ENCODE results near the gene SNED1.

SNED1 gene

GRCh38 chr2:241108271-241109209 is 110.1 kb downstream of the SNED1 start:
- no peak for DNase-seq (ENCODE audit: low read depth in 2 of 2)

GRCh38 chr2:241109210-241110088 is 111.0 kb downstream of the SNED1 start:
- no peak for DNase-seq (ENCODE audit: low read depth in 2 of 2)

- DNase-seq (ENCODE audit: low read depth in 2 of 2) = no peak
Measured at GRCh38 chr2:241110089-241110606, 111.7 kb downstream of the SNED1 start.

DNA sequence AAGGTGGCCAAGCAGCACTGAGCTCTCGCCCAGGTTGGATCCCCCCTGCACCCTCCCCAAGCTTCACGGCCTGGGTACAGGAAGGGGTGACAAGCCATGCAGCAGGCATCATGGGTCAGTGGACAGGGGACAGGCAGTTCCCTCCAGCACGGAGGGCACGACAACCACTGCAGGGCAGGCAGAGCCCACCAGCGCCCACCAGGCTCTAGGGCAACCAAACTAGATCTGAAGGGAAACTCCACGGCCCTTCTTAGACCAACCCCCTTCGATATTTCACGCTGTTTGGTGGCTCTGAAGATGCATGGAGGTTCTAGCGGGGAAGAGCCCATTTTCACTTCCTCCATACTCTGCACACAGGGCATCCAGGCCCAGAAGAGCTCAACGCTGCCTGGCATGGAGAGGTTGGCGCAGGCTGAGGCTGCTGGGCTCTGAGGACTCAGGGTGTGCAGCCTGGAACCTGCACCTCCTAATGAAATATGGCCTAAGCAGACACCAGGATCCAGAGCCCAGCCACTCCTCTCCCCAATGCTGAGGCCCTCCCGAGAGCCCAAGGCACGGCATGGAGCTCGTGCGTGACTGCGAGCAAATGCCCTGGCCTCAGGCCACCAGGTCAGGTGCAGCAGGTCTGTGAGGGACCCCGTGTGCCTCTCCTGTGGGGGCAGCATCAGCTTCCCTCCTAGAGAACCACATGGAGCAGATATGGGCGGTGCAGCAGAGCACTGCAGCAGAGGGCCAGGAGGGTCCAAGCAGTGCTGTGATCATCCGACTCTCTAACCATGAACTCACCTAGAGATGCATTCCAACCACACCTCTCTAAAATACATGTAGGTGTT is 112.4 kb downstream of the SNED1 start:
- DNase-seq (ENCODE audit: low read depth in 2 of 2) = no peak

DNA sequence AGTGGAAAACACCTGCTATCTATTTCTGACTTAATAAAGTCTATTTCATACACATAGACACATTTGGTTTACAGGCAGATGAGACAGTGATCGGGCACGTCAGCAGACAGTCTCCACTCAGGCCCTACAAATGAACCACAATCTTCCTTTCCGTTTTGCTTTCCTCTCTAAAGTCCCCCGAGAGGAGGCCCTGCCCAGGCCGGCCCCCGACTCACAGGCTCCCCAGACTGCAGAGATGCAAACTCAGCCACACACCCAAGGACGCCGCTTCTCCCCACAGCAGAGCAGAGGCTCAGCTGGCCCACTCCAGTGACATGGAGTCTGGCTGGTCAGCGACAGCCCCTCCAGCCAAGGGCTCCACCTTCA is 113.0 kb downstream of the SNED1 start:
- DNase-seq (ENCODE audit: low read depth in 2 of 2) = no peak

GRCh38 chr2:241112046-241112445 is 113.6 kb downstream of the SNED1 start:
- DNase-seq (ENCODE audit: low read depth in 2 of 2) = no peak

DNA sequence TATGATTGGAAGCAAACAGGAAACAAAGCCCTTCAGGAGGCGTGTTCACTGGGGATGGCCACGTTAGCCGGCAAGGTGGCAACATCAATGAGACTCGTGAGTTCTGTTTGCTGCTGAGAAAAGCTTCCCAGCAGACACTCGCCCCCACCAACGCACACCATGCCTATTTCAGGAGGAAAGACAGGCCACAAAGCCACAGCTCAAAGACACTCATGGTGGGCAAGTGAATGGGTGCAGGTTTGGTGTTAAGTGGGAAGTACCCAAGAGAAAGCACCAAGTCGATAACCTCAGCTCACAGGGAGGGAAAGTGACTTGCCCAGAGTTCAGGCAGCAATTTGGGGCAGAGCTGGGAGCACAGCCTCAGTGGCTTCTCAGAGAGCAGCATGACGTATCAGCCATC is 114.2 kb downstream of the SNED1 start:
- no peak for DNase-seq (ENCODE audit: low read depth in 2 of 2)

DNA sequence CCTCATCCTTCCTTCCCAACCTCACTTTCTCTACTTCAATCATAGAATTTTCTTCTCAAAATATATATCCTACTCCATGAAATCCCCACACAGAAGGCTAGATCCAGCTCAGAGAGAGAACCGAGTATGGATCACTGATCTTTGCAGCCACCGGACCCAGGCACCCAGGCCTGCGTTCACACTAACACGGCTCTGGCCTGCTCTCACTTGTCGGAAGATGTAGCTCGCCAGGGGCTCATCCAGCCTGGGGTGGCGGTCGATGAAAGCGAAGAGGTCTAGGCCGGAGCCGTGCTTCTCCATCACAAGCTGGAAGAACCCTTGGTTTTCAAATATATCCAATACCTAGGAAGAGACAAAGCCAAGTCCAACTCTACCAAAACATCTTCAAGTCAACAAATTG is 116.4 kb downstream of the SNED1 start:
- no peak for DNase-seq (ENCODE audit: low read depth in 2 of 2)

GRCh38 chr2:241115361-241115760 is 116.9 kb downstream of the SNED1 start:
- DNase-seq (ENCODE audit: low read depth in 2 of 2) = no peak

DNA sequence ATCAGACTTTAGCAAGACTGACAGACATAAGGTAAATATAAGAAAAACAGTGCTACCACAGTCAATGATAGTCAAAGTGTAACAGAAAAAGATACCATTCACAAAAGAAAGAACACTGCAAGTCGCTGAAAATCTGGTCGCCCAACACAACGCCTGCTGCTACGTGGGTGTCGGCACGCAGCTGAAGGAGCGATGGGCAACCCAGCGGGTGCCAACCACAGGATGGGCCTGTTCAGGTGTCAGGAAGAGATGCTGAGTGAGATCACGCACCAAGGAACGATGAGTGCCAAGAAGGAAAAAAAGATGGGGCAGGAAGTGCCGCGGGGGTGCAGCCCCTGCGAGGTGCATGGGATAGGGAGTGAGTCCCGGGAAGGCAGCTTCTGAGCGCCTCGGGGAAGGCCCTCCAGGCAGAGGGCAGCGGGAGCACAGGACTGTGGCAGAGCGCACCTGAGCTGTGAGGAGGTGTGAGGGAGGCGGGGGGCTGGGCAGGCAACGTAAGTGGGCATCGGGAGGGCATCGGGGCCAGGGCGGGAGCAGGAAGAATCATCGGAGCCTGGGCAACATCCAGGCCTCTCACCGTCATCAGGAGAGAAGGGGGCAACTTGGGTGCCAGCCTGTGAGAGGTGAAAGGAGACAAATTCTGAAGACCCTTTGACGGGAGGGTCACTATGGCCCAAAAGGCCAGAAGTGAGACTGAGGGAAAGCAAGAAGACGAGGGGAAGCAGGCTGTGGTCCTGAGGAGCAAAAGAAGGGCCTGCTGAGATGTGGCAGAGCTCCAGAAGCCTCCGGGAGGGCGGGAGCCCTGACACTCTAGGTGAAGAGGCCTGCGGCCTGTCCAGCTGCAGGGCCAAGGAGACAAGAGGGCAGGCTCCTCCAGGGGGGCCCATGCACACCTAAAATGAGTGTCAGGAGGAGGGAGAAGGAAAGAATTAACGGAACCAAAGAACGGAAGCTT is 118.5 kb downstream of the SNED1 start:
- no peak for DNase-seq (ENCODE audit: low read depth in 2 of 2)

DNA sequence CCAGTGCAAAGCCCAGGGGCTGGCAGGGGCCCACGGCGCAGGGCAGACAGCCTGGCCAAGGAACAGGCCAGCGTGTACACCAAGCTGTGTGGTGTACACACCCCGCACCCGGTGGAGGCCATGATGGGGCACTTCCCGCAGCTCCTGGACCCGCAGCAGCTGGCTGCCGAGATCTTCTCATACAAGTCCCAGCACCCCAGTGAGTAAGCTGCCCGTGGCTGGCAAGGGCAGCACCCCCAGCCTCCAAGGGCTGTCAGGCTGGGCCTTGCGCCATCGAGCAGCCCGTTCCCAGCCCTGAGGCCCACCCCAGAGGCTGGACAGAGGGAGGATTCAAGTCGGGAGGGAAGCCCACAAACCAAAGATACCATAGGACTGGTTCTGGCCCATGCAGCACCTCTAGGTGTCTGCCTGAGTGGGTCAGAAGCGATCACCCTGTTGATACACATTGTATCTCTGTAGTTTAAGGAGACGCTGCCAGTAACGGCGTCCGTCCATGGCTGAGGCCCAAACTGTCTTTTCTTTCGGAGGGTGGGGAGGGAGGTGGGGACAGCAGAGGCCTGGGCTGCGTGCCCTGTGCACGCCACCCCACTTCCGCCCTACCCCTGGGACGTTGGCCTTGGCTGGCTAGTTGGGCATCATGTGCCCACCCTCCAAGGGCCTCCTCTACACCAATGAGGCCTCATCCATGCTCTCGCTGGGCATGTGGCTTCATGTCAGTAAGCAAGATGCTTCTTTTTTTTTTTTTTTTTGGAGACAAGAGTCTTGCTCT is 120.5 kb downstream of the SNED1 start:
- DNase-seq (ENCODE audit: low read depth in 2 of 2) = no peak

DNA sequence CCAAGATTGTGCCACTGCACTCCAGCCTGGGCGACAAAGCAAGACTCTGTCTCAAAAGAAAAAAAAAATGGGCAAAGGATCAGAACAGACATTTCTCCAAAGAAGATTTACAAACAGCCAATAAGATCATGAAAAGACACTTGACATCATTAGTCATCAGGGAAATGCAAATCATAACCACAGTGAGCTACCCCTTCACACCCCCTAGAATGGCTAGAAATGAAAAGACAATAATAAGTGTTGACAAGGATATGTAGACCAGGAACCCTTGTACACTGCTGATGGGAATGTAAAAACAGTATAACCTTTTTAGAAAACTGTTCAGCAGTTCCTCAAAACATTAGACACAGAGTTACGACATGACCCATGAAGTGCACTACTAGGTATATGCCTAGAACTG is 122.0 kb downstream of the SNED1 start:
- no peak for DNase-seq (ENCODE audit: low read depth in 2 of 2)

DNA sequence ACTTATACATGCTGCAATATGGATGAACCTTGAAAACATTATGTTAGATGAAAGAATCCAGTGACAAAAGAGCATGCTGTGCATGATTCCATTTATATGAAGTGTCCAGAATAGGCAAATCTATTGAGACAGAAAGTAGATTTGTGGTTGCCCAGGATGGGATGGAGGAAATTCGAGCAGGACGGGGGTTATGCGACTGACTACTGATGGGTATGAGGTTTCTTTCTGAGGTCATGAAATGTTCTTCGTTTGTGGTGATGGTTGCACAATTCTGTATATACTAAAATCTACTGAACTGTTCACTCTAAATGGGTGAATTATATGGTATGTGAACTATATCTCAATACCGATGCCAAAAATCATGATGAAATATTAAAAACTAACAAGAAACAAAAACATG is 122.6 kb downstream of the SNED1 start:
- DNase-seq (ENCODE audit: low read depth in 2 of 2) = no peak

GRCh38 chr2:241122376-241123002 is 124.1 kb downstream of the SNED1 start:
- DNase-seq (ENCODE audit: low read depth in 2 of 2) = no peak

DNA sequence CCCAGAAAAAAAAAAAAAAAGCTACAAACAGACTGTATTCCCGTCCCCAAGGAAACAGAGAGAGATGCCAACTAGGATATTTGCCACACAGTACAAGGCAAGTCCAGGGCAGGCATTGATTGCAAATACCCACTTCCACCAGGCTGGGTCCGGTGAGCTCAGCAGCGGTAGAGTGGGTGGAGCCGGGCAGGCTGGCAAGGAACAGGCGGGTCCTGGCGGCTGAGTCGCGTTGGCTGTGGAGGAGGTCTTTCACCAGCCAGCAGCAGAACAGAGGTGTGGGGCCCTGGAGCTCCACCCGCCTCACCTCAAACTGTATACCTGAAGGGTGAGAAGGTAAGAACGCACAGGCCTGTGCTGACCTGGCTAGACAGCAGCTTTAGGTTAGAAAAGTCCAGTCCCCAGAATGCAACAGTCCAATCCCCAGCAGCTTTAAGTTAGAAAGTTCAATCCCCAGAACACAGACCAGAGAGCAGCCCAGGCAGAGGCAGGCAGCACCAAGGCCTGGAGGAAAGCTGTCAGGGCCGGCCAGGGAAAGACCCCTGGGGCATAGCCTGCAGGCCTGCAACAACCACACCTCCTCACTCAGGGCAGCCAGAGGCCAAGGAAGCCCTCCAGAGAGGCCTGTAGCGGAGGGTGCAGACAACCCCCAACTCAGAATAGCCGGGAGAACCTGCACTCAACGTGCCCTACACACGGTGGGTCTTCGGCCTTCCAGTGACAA is 125.6 kb downstream of the SNED1 start:
- DNase-seq (ENCODE audit: low read depth in 2 of 2) = peak in 1 of 2 donors; percentile 27

DNA sequence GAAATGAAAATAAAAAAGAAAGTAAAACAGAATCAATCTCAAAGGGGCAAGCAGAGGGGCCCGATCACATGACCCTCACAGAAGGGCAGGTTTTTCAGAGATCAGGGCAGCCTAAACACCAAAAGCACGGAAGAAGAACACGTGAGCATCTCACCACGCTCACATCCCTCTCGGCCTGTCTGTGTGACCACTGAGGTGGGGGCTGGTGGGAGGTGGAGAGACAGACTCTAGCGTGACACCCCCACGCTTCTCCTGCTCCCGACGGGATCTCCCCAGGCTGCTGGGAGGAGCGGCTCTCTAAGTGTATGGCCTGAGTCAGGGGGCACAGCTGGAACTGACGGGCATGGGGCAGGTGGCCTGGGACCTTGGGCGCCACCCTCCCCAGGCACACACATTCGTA is 127.2 kb downstream of the SNED1 start:
- no peak for DNase-seq (ENCODE audit: low read depth in 2 of 2)

DNA sequence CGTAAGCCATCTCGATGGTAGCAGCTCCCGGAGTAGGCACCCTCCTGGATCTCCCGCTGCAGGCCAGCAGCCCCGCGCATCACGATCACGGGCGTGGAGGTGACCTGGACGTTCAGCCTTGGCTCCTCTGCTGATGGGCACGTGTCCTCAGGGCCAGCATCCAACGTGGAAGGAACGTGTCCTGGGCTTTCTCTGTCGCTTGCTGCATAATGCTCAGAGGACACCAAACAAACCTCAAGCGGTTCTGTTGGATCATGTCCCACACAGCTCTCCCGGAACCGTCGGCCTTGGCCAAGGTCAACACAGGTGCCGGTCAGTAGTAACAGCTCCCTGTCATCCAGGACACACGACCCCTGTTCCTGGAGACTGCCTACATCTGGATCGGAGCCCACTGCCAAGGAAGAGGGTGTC is 127.8 kb downstream of the SNED1 start:
- DNase-seq (ENCODE audit: low read depth in 2 of 2) = no peak

DNA sequence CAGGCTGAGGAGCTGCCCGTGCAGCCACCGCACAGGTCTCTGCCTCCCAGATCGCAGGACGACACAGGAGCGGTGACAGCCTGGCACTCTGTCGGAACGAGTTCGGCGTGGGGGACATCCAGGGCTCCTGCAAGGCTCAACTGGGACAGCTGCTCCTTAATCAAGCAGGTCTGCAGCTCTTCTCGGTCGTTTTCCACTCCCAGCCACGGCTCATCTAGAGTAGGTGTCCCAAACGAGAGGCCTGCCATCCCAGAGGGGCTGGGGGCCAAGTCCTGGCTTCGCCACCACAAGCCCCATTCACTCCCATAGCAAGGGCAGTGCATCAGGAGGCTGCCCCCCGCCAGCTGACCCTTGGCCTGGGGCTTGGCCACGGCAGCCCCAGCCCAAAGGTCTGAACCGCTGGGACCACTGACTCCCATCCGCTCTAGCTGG is 128.4 kb downstream of the SNED1 start:
- no peak for DNase-seq (ENCODE audit: low read depth in 2 of 2)

DNA sequence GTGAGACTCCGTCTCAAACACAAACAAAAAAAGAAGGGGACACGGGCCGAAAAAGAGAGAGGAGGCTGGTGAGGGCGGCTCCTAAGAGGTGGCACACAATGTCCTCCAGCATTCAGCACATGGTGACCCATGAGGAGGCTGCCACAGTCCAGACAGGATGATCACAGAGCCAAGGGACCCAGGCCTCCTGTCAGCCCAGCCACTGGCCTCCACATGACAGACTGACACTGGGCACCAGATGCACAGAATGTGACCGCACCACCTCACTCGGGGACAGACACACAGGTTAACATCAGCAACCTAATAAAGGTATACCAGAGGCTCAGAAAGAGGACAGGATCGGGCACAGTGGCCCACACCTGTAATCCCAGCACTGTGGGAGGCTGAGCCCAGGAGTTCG is 129.8 kb downstream of the SNED1 start:
- DNase-seq (ENCODE audit: low read depth in 2 of 2) = no peak
